HepG2 (cell line): ENCODE results near the gene PHF23. TPM values are rescaled to one million over a fixed set of nuclear protein-coding genes. Genes with fewer than 3 reads are reported as not detected.

ENCODE experiments used
- EZH2 ChIP-seq: conservative IDR thresholded peaks from 2 replicates; pipeline ENCODE4 v1.6.1; 2012; ENCODE audit warnings: mild to moderate bottlenecking, low read depth, low read length, moderate library complexity
- GABPB1 ChIP-seq: IDR thresholded peaks from 2 replicates; pipeline ENCODE4 v1.6.1; 2016; ENCODE audit warnings: mild to moderate bottlenecking, missing genetic modification reagents, moderate library complexity, missing compliant biosample characterization
- HOXA5 ChIP-seq: sonication (generic); formaldehyde crosslinking; IDR thresholded peaks from 2 replicates; pipeline ENCODE4 v1.4.0; 2020; ENCODE audit warnings: missing genetic modification reagents
- JUND ChIP-seq: sonication (generic); formaldehyde crosslinking; IDR thresholded peaks from 2 replicates; pipeline ENCODE4 v1.8.0; 2022; ENCODE audit warnings: mild to moderate bottlenecking, missing genetic modification reagents
- MLLT10 ChIP-seq: sonication (generic); formaldehyde crosslinking; IDR thresholded peaks from 2 replicates; pipeline ENCODE4 v1.4.0; 2020; ENCODE audit warnings: missing genetic modification reagents
- POLR2AphosphoS5 ChIP-seq: IDR thresholded peaks from 2 replicates; pipeline ENCODE4 v1.6.1; 2012; ENCODE audit warnings: low read depth, low read length
- SMARCE1 ChIP-seq: fragments of 450-650 bp; IDR thresholded peaks from 2 replicates; pipeline ENCODE4 v1.6.1; 2017; ENCODE audit warnings: borderline replicate concordance
- STAT5B ChIP-seq: sonication (generic); formaldehyde crosslinking; IDR thresholded peaks from 2 replicates; pipeline ENCODE4 v1.4.0; 2020; ENCODE audit warnings: missing genetic modification reagents
- TEAD2 ChIP-seq: sonication (generic); formaldehyde crosslinking; IDR thresholded peaks from 2 replicates; pipeline ENCODE4 v1.9.0; 2021; ENCODE audit warnings: missing genetic modification reagents
- ZNF17 ChIP-seq: sonication (generic); formaldehyde crosslinking; IDR thresholded peaks from 2 replicates; pipeline ENCODE4 v1.5.0; 2020; ENCODE audit warnings: mild to moderate bottlenecking, missing genetic modification reagents
- ZNF30 ChIP-seq: sonication (generic); formaldehyde crosslinking; IDR thresholded peaks from 2 replicates; pipeline ENCODE4 v1.5.0; 2020; ENCODE audit warnings: mild to moderate bottlenecking, missing genetic modification reagents
- ZNF546 ChIP-seq: sonication (generic); formaldehyde crosslinking; conservative IDR thresholded peaks from 2 replicates; pipeline ENCODE4 v1.8.1; 2023; ENCODE audit warnings: mild to moderate bottlenecking, missing genetic modification reagents
- ZNF550 ChIP-seq: sonication (generic); formaldehyde crosslinking; IDR thresholded peaks from 2 replicates; pipeline ENCODE4 v1.4.0; 2020; ENCODE audit warnings: mild to moderate bottlenecking, missing genetic modification reagents, borderline replicate concordance
- ZNF564 ChIP-seq: sonication (generic); formaldehyde crosslinking; IDR thresholded peaks from 2 replicates; pipeline ENCODE4 v1.8.1; 2023; ENCODE audit warnings: mild to moderate bottlenecking, missing genetic modification reagents
- ZNF619 ChIP-seq: sonication (generic); formaldehyde crosslinking; IDR thresholded peaks from 2 replicates; pipeline ENCODE4 v1.4.0; 2020; ENCODE audit warnings: mild to moderate bottlenecking, missing genetic modification reagents
- ZNF678 ChIP-seq: sonication (generic); formaldehyde crosslinking; IDR thresholded peaks from 2 replicates; pipeline ENCODE4 v1.4.0; 2020; ENCODE audit warnings: mild to moderate bottlenecking, missing genetic modification reagents
- polyA plus RNA-seq, 8 experiments: library from polyadenylated mRNA; depleted of rRNA in 3 of 8; stranded (reverse) in 7 of 8; unstranded in 1 of 8; fragments of >200 nt; fragmentation: Illumina TruSeq in 4 of 8; extraction: Trizol in 4 of 8; gene quantifications; 2 replicates each; pipeline versions ENCODE4 v1.2.1 to v1.2.3, GENCODE V29; 2011 to 2016; ENCODE audit warnings: low read depth in 4 of 8, missing spikeins in 1 of 8, mixed read lengths in 1 of 8; ENCODE audit not compliant: insufficient read depth in 1 of 8
- total RNA-seq, 5 experiments: library from RNA; depleted of rRNA; stranded (reverse); fragments of >200 nt; fragmentation: Illumina TruSeq; extraction: Trizol; gene quantifications; 2 replicates each; pipeline ENCODE4 v1.2.3, GENCODE V29; 2016; ENCODE audit warnings: low read depth in 1 of 5
- TF ChIP-seq, protein P1 (sequence below): sonication (generic); formaldehyde crosslinking; conservative IDR thresholded peaks from 2 replicates; pipeline ENCODE4 v1.4.0; 2020; ENCODE audit warnings: missing genetic modification reagents
- TF ChIP-seq, protein P2 (sequence below): sonication (generic); formaldehyde crosslinking; IDR thresholded peaks from 2 replicates; pipeline ENCODE4 v1.4.0; 2020; ENCODE audit warnings: missing genetic modification reagents
- TF ChIP-seq, protein P3 (sequence below): sonication (generic); formaldehyde crosslinking; IDR thresholded peaks from 2 replicates; pipeline ENCODE4 v1.5.0; 2020; ENCODE audit warnings: missing genetic modification reagents, mild to moderate bottlenecking, borderline replicate concordance
- TF ChIP-seq, protein P4 (sequence below): sonication (generic); formaldehyde crosslinking; IDR thresholded peaks from 2 replicates; pipeline ENCODE4 v1.4.0; 2020; ENCODE audit warnings: mild to moderate bottlenecking, missing genetic modification reagents
- TF ChIP-seq, protein P5 (sequence below): sonication (generic); formaldehyde crosslinking; IDR thresholded peaks from 2 replicates; pipeline ENCODE4 v1.5.1; 2020; ENCODE audit warnings: missing genetic modification reagents, mild to moderate bottlenecking, borderline replicate concordance
- TF ChIP-seq, protein P6 (sequence below): sonication (generic); formaldehyde crosslinking; IDR thresholded peaks from 2 replicates; pipeline ENCODE4 v1.4.0; 2020; ENCODE audit warnings: mild to moderate bottlenecking, missing genetic modification reagents

The PHF23 gene
- total and polyA plus RNA-seq, 2 of the 13 experiments (the other 11 are each of a cell fraction or from before 2014, with no cell fraction given) = 27.6 to 33.2 TPM

DNA sequence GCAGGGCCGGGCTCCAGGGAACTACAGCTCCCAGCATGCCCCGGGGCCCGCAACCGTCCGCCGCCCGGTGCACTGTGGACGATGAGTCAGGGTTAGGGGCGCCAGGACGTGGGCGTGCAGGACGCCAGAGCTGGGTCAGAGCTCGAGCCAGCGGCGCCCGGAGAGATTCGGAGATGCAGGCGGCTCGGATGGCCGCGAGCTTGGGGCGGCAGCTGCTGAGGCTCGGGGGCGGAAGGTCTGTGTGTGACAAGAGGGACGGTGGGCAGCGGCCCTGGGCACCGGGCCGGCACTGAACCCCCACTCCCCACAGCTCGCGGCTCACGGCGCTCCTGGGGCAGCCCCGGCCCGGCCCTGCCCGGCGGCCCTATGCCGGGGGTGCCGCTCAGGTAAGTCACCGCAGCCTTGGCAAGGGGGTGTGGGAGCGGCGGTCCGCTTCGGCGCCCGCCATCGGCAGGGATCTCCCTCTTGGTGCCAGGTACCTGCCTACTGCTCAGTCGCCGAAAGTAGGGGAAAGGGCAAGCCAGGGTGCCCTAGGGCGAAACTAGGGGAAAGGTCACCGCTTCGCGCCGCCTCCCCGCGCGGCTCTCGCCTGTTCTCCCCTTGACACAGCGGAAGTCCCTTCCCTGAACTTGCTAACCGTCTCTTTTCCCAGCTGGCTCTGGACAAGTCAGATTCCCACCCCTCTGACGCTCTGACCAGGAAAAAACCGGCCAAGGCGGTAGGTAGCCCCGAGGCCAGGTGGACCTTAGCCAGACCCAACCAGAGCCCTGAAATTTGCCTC is 19.3 kb downstream of the PHF23 start, which contains the start of the genes ACADVL and DLG4 (continued):
- TF ChIP-seq, protein P1, sequence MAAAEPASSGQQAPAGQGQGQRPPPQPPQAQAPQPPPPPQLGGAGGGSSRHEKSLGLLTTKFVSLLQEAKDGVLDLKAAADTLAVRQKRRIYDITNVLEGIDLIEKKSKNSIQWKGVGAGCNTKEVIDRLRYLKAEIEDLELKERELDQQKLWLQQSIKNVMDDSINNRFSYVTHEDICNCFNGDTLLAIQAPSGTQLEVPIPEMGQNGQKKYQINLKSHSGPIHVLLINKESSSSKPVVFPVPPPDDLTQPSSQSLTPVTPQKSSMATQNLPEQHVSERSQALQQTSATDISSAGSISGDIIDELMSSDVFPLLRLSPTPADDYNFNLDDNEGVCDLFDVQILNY (CRISPR knock-in tag) = no peak
- TF ChIP-seq, protein P2, sequence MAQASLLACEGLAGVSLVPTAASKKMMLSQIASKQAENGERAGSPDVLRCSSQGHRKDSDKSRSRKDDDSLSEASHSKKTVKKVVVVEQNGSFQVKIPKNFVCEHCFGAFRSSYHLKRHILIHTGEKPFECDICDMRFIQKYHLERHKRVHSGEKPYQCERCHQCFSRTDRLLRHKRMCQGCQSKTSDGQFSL (CRISPR knock-in tag) = no peak
- TF ChIP-seq, protein P3, sequence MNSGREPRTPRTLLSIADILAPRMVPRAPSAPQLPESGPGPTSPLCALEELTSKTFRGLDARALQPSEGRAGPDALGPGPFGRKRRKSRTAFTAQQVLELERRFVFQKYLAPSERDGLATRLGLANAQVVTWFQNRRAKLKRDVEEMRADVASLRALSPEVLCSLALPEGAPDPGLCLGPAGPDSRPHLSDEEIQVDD (CRISPR knock-in tag) = no peak
- TF ChIP-seq ZNF678 (CRISPR knock-in tag) (no peak), TEAD2 (CRISPR knock-in tag) (no peak), SMARCE1 (no peak), STAT5B (CRISPR knock-in tag) (0 out of 2 replicates have a peak, but pooled peaks have one; percentile 17), ZNF17 (CRISPR knock-in tag) (no peak), MLLT10 (CRISPR knock-in tag) (no peak), ZNF564 (CRISPR knock-in tag) (no peak), ZNF546 (CRISPR knock-in tag) (0 out of 2 replicates have a peak, but pooled peaks have one; percentile 46), ZNF619 (CRISPR knock-in tag) (0 out of 2 replicates have a peak, but pooled peaks have one; percentile 22), GABPB1 (CRISPR knock-in tag) (peak; percentile 88), POLR2AphosphoS5 (peak; percentile 78), ZNF550 (CRISPR knock-in tag) (no peak), EZH2 (no peak), JUND (peak; percentile 87), ZNF30 (CRISPR knock-in tag) (no peak), HOXA5 (CRISPR knock-in tag) (no peak)
- TF ChIP-seq, protein P4, sequence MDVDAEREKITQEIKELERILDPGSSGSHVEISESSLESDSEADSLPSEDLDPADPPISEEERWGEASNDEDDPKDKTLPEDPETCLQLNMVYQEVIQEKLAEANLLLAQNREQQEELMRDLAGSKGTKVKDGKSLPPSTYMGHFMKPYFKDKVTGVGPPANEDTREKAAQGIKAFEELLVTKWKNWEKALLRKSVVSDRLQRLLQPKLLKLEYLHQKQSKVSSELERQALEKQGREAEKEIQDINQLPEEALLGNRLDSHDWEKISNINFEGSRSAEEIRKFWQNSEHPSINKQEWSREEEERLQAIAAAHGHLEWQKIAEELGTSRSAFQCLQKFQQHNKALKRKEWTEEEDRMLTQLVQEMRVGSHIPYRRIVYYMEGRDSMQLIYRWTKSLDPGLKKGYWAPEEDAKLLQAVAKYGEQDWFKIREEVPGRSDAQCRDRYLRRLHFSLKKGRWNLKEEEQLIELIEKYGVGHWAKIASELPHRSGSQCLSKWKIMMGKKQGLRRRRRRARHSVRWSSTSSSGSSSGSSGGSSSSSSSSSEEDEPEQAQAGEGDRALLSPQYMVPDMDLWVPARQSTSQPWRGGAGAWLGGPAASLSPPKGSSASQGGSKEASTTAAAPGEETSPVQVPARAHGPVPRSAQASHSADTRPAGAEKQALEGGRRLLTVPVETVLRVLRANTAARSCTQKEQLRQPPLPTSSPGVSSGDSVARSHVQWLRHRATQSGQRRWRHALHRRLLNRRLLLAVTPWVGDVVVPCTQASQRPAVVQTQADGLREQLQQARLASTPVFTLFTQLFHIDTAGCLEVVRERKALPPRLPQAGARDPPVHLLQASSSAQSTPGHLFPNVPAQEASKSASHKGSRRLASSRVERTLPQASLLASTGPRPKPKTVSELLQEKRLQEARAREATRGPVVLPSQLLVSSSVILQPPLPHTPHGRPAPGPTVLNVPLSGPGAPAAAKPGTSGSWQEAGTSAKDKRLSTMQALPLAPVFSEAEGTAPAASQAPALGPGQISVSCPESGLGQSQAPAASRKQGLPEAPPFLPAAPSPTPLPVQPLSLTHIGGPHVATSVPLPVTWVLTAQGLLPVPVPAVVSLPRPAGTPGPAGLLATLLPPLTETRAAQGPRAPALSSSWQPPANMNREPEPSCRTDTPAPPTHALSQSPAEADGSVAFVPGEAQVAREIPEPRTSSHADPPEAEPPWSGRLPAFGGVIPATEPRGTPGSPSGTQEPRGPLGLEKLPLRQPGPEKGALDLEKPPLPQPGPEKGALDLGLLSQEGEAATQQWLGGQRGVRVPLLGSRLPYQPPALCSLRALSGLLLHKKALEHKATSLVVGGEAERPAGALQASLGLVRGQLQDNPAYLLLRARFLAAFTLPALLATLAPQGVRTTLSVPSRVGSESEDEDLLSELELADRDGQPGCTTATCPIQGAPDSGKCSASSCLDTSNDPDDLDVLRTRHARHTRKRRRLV (CRISPR knock-in tag) = no peak
- TF ChIP-seq, protein P5, sequence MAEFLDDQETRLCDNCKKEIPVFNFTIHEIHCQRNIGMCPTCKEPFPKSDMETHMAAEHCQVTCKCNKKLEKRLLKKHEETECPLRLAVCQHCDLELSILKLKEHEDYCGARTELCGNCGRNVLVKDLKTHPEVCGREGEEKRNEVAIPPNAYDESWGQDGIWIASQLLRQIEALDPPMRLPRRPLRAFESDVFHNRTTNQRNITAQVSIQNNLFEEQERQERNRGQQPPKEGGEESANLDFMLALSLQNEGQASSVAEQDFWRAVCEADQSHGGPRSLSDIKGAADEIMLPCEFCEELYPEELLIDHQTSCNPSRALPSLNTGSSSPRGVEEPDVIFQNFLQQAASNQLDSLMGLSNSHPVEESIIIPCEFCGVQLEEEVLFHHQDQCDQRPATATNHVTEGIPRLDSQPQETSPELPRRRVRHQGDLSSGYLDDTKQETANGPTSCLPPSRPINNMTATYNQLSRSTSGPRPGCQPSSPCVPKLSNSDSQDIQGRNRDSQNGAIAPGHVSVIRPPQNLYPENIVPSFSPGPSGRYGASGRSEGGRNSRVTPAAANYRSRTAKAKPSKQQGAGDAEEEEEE (CRISPR knock-in tag) = no peak
- TF ChIP-seq, protein P6, sequence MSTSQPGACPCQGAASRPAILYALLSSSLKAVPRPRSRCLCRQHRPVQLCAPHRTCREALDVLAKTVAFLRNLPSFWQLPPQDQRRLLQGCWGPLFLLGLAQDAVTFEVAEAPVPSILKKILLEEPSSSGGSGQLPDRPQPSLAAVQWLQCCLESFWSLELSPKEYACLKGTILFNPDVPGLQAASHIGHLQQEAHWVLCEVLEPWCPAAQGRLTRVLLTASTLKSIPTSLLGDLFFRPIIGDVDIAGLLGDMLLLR (CRISPR knock-in tag) = no peak
